Activated CD8-positive, alpha-beta T cell treated with anti-CD3 and anti-CD28 coated beads for 36 hours (primary cell): Measurements from ENCODE around the gene GYG2. TPM values are rescaled to one million over a fixed set of nuclear protein-coding genes. Genes with fewer than 3 reads are reported as not detected.
"Not testable (repeated sequence)": the region's sequence is repeated elsewhere in the genome, so short reads cannot be mapped to it uniquely, and the experiment has no call there.

ENCODE experiments used
- ATAC-seq: fragments of 200-7000 bp; cut with Tn5 transposase; one replicate; pipeline ENCODE4 v1.10.0; 2021; ENCODE audit warnings: mild to moderate bottlenecking, moderate library complexity
- CTCF ChIA-PET: fragments of 350-600 bp; sonication (Branson Sonifier 250); formaldehyde crosslinking; loops from one replicate; lab custom pipeline; 2021; ENCODE audit warnings: antibody characterized with exemption; lab: Charles Lee
- POLR2A ChIA-PET: fragments of 350-600 bp; sonication (Branson Sonifier 250); formaldehyde crosslinking; loops from one replicate; lab custom pipeline; 2021; ENCODE audit warnings: antibody characterized with exemption; lab: Charles Lee
- DNase-seq: peaks from one replicate; pipeline ENCODE4 v3.0.0-alpha.2; 2020
- H3K27ac Mint-ChIP-seq: one replicate; pipeline ENCODE4 v1.8.0; 2021; ENCODE audit warnings: mild to moderate bottlenecking, mixed read lengths
- H3K27me3 Mint-ChIP-seq: one replicate; pipeline ENCODE4 v1.8.0; 2021; ENCODE audit warnings: mixed read lengths
- H3K36me3 Mint-ChIP-seq: one replicate; pipeline ENCODE4 v1.8.0; 2021; ENCODE audit warnings: low read depth, mixed read lengths
- H3K4me1 Mint-ChIP-seq: one replicate; pipeline ENCODE4 v1.8.0; 2021; ENCODE audit warnings: low read depth, mixed read lengths
- H3K4me3 Mint-ChIP-seq: one replicate; pipeline ENCODE4 v1.8.0; 2021; ENCODE audit warnings: mild to moderate bottlenecking, moderate library complexity, mixed read lengths
- H3K9me3 Mint-ChIP-seq: one replicate; pipeline ENCODE4 v1.8.0; 2021; ENCODE audit warnings: mixed read lengths
- intact Hi-C: fragments of 100-400 bp; cut with micrococcal nuclease; formaldehyde crosslinking; loops from one replicate; pipeline ENCODE4 v1.10.0; 2022
- total RNA-seq, 2 experiments: library from RNA; stranded (reverse); gene quantifications; one replicate each; pipeline ENCODE4 v1.2.3, GENCODE V29; 2021
- TF ChIP-seq, protein P1 (sequence below): fragments of 200-600 bp; IDR thresholded peaks from one replicate; pipeline ENCODE4 v1.8.0; 2022; ENCODE audit warnings: antibody characterized with exemption, mild to moderate bottlenecking

Gene GYG2
- total RNA-seq, 2 experiments from 2014 or later: not detected

DNA sequence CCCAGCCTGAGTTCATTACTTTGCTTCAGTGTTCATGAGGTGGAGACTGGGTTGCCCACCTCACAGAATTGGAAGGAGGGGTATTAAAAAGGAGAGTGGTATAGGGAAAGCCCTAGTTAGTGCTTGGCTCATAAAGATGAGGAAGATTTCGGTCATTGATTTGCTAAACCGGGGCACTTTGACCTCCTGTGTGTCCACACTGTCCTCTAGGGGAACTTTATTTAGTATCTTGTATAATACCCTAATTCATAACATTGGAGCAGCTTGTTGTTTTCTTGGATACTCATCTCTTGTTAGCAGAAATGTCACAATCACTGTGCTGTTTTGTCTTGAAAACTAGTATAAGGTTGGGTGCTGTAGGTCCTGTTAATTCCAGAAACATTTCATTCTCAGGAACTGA, 49.8 kb downstream of the GYG2 start:
- ChIA-PET CTCF (no interaction called here), POLR2A (no interaction called here)
- no peaks in the 10 kb centered on the region for H3K36me3 Mint-ChIP-seq
- no peak overlapping the region for H3K4me3 Mint-ChIP-seq
- H3K9me3 Mint-ChIP-seq: no peaks in the 10 kb centered on the region
- no peaks in the 10 kb centered on the region for H3K27me3 Mint-ChIP-seq
- TF ChIP-seq, protein P1, sequence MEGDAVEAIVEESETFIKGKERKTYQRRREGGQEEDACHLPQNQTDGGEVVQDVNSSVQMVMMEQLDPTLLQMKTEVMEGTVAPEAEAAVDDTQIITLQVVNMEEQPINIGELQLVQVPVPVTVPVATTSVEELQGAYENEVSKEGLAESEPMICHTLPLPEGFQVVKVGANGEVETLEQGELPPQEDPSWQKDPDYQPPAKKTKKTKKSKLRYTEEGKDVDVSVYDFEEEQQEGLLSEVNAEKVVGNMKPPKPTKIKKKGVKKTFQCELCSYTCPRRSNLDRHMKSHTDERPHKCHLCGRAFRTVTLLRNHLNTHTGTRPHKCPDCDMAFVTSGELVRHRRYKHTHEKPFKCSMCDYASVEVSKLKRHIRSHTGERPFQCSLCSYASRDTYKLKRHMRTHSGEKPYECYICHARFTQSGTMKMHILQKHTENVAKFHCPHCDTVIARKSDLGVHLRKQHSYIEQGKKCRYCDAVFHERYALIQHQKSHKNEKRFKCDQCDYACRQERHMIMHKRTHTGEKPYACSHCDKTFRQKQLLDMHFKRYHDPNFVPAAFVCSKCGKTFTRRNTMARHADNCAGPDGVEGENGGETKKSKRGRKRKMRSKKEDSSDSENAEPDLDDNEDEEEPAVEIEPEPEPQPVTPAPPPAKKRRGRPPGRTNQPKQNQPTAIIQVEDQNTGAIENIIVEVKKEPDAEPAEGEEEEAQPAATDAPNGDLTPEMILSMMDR: no peak
- no peak overlapping the region for H3K27ac Mint-ChIP-seq
- ATAC-seq: no peak
- no peak for DNase-seq
- intact Hi-C loops: no loop called here
- H3K4me1 Mint-ChIP-seq: no peaks in the 10 kb centered on the region

DNA sequence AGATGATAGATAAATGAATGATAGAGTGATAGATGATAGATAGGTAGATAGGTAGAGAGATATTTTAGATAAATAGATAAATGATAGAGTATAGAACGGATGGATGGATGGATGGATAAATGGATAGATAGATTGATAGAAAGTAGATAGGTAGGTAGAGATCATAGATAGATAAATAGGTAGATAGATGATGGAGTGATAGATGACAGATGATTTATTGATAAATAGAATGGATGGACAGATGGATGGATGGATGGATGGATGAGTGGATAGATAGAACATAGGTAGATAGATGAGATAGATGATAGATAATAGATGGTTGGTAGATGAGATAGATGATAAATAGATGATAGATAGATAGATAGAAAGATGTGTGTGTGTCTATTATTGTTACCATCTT, 50.9 kb downstream of the GYG2 start:
- H3K27ac Mint-ChIP-seq: no peak overlapping the region
- CTCF ChIA-PET: no interaction called here
- no peak overlapping the region for H3K4me3 Mint-ChIP-seq
- DNase-seq (no peak), ATAC-seq (no peak)
- TF ChIP-seq, protein P1: no peak
- H3K36me3 Mint-ChIP-seq: no peaks in the 10 kb centered on the region
- H3K27me3 Mint-ChIP-seq: no peaks in the 10 kb centered on the region
- no peaks in the 10 kb centered on the region for H3K4me1 Mint-ChIP-seq
- intact Hi-C loops: no loop called here
- H3K9me3 Mint-ChIP-seq: no peaks in the 10 kb centered on the region
- POLR2A ChIA-PET: no interaction called here

- H3K36me3 Mint-ChIP-seq: no peaks in the 10 kb centered on the region
- ATAC-seq: no peak
- no peaks in the 10 kb centered on the region for H3K4me1 Mint-ChIP-seq
- H3K27ac Mint-ChIP-seq: no peak overlapping the region
- no peaks in the 10 kb centered on the region for H3K27me3 Mint-ChIP-seq
- TF ChIP-seq, protein P1: no peak
- CTCF ChIA-PET: no interaction called here
- H3K9me3 Mint-ChIP-seq: no peaks in the 10 kb centered on the region
- intact Hi-C loops: no loop called here
- DNase-seq: no peak
- POLR2A ChIA-PET: no interaction called here
- H3K4me3 Mint-ChIP-seq: no peak overlapping the region
These were observed 55.0 kb downstream of the GYG2 start for GRCh38 chrX:2883770-2884169.

GRCh38 chrX:2888309-2888708, 59.6 kb downstream of the GYG2 start:
- no peaks in the 10 kb centered on the region for H3K9me3 Mint-ChIP-seq
- DNase-seq: no peak
- ATAC-seq: no peak
- H3K36me3 Mint-ChIP-seq: no peaks in the 10 kb centered on the region
- H3K4me1 Mint-ChIP-seq: peaks cover 9% of the 10 kb centered on the region
- TF ChIP-seq, protein P1: no peak
- POLR2A ChIA-PET: no interaction called here
- H3K4me3 Mint-ChIP-seq: peak overlapping the region; percentile 72
- intact Hi-C loops: no loop called here
- no peak overlapping the region for H3K27ac Mint-ChIP-seq
- peaks cover 3% of the 10 kb centered on the region for H3K27me3 Mint-ChIP-seq
- CTCF ChIA-PET: no interaction called here

DNA sequence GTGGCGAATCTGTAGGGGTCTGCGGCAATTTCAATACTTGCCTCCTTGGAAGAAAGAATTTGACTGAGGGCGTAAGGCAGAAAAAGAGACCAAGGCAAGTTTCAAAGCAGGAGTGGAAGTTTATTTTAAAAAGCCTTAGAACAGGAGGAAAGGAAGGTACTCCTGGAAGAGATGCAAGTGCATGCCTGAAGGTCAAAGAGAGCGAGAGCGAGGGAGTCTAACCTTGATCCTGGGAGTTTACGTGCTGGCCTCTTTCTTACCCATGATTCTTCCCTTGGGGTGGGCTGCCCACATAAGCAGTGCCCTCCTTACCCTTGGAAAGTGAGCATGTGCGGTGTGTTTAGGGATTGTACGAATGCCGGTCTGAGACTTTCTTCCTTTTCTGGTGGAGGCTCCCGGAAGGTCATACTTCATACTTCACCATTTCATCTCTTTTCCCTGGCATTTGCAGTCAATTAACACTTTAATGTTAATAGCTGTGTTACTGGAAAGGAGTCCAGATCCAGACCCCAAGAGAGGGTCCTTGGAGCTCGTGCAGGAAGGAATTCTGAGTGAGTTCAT, 60.4 kb downstream of the GYG2 start:
- Mint-ChIP-seq H3K4me1 (peaks cover 9% of the 10 kb centered on the region), H3K27ac (no peak overlapping the region), H3K4me3 (peak overlapping the region; percentile 72), H3K27me3 (peaks cover 3% of the 10 kb centered on the region), H3K36me3 (no peaks in the 10 kb centered on the region), H3K9me3 (no peaks in the 10 kb centered on the region)
- DNase-seq: no peak
- ChIA-PET POLR2A (no interaction called here), CTCF (no interaction called here)
- TF ChIP-seq, protein P1: no peak
- ATAC-seq: no peak
- intact Hi-C loops: no loop called here

DNA sequence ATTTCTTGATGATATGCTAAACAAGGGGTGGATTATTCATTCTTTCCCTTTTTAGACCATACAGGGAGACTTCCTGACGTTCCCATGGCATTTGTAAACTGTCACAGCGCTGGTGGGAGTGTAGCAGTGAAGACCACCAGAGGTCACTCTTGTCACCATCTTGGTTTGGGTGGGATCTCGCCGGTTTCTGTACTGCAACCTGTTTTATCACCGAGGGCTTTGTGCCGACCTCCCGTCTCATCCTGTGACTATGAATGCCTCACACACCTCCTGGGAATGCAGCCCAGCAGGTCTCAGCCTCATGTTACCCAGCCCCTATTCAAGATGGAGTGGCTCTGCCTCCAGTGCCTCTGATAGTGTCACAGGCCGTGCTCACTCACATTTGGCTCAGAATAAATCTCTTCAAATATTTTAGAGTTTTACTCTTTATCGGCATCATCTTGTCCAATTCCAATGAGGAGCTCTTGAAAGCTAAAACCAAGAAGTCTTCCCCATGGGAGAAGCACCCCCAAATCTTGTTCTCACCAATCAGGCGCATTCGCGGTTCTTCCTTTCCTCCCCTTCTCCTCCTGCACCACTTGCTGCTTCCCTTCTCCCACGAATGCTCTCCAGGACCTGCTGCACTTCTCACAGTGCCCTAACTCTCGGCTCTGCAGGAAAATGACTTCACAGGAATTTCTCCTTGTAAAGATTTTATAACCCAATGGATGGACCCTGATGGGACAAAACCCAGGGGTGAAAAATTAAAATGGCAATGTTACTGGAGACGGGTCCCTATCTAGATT, 61.2 kb downstream of the GYG2 start:
- H3K4me1 Mint-ChIP-seq, CTCF ChIA-PET, H3K36me3 Mint-ChIP-seq, H3K27me3 Mint-ChIP-seq, H3K27ac Mint-ChIP-seq, intact Hi-C loops, POLR2A ChIA-PET, H3K9me3 Mint-ChIP-seq, ATAC-seq: not testable (repeated sequence)
- DNase-seq: peak; percentile 9
- H3K4me3 Mint-ChIP-seq: peak overlapping the region; percentile 72

GRCh38 chrX:2890536-2891460, 62.1 kb downstream of the GYG2 start:
- H3K27ac Mint-ChIP-seq, intact Hi-C loops, H3K9me3 Mint-ChIP-seq, ATAC-seq, H3K36me3 Mint-ChIP-seq, CTCF ChIA-PET, H3K4me3 Mint-ChIP-seq, H3K4me1 Mint-ChIP-seq, H3K27me3 Mint-ChIP-seq, POLR2A ChIA-PET: not testable (repeated sequence)
- DNase-seq: peak; percentile 1
